Epithelial cell of alveolus of lung (primary cell): ENCODE data around the gene ATL1. TPM values are rescaled to one million over a fixed set of nuclear protein-coding genes. Genes with fewer than 3 reads are reported as not detected.

Experiments
- total RNA-seq: library from RNA; depleted of rRNA; stranded (reverse); fragments of >200 nt; gene quantifications from 2 replicates; pipeline ENCODE4 v1.2.1, GENCODE V29; 2015

The ATL1 gene
- total RNA-seq = 1.2 and 7.1 TPM in 2 replicates

GRCh38 chr14:50559990-50560930 lies at the start of gene ATL1:
Gene ATL1 (plus strand): TSS chr14:50560145. CDS start chr14:50560266, 121 bp downstream.

GRCh38 chr14:50532502-50533240 lies 27.3 kb upstream of the ATL1 start, which contains the start of gene MAP4K5:
Gene MAP4K5 (minus strand): TSS chr14:50532569. CDS start chr14:50532049, 520 bp downstream.

GRCh38 chr14:50667996-50668825 lies 108.3 kb downstream of the ATL1 start, which contains the start of gene SAV1:
Gene SAV1 (minus strand): TSS chr14:50668306. CDS start chr14:50667967, 339 bp downstream.

Other genes with a start within 250 kb of the ATL1 start
- 3.6 and 5.8 TPM in 2 replicates for gene L2HGDH, start 247.9 kb upstream of the ATL1 start, total RNA-seq
- 5.8 and 7.3 TPM in 2 replicates for gene DMAC2L, start 247.8 kb upstream of the ATL1 start, total RNA-seq
- 1.4 and 2.3 TPM in 2 replicates for gene CDKL1, start 163.3 kb upstream of the ATL1 start, total RNA-seq
- 14.9 and 65.7 TPM in 2 replicates for gene MAP4K5, start 27.6 kb upstream of the ATL1 start, total RNA-seq
- gene SAV1, start 108.2 kb downstream of the ATL1 start, total RNA-seq = 30.5 and 37.4 TPM in 2 replicates